ENCODE results near the gene PTPRK. TPM values are rescaled to one million over a fixed set of nuclear protein-coding genes. Genes with fewer than 3 reads are reported as not detected.

Gene PTPRK
- total RNA-seq, 1 experiment from 2014 or later: 34.2 TPM

- DNase-seq (ENCODE audit: low read depth, low spot score) (no peak), ATAC-seq (no peak)
- no peaks in the 10 kb centered on the region for H4K20me1 ChIP-seq (ENCODE audit: insufficient read depth)
- no peaks in the 10 kb centered on the region for H3K4me1 ChIP-seq (ENCODE audit: control insufficient read depth in 1 of 2, insufficient read depth in 2 of 2, low read length in 2 of 2)
- H3K27me3 ChIP-seq (ENCODE audit: insufficient read depth, low read length): no peaks in the 10 kb centered on the region
- BruUV-seq (replicated peaks): no TSS peak
- H3K36me3 ChIP-seq (ENCODE audit: control insufficient read depth in 1 of 2, insufficient read depth in 2 of 2, low read length in 2 of 2): no peaks in the 10 kb centered on the region
- H2AFZ ChIP-seq (ENCODE audit: low read depth, low read length, poor library complexity, severe bottlenecking): no peak overlapping the region
- intact Hi-C loops (cut with micrococcal nuclease): no loop called here
- no peaks in the 10 kb centered on the region for H3K79me2 ChIP-seq (ENCODE audit: insufficient read depth, low read length)
- H3K9me3 ChIP-seq (ENCODE audit: control insufficient read depth in 1 of 2, insufficient read depth in 1 of 2, low read depth in 1 of 2, low read length in 2 of 2): no peaks in the 10 kb centered on the region
- no peak for TF ChIP-seq TCF7L2 (IDR thresholded peaks at IDR 0.05; ENCODE audit: borderline replicate concordance, extremely low read depth, insufficient read depth, insufficient read length)
- no peak for TF ChIP-seq POLR2A (IDR thresholded peaks at IDR 0.05; ENCODE audit: borderline replicate concordance, extremely low read depth, insufficient read depth, insufficient read length)
- no peak for TF ChIP-seq SIN3A (IDR thresholded peaks at IDR 0.05; ENCODE audit: low read depth)
- no peak for TF ChIP-seq FOSL1 (IDR thresholded peaks at IDR 0.05; ENCODE audit: low read depth)
- TF ChIP-seq ELF1 (IDR thresholded peaks at IDR 0.05; ENCODE audit: borderline replicate concordance, low read depth): no peak
- no peak for TF ChIP-seq SRF (IDR thresholded peaks at IDR 0.05; ENCODE audit: low read depth)
- TF ChIP-seq REST (IDR thresholded peaks at IDR 0.05; ENCODE audit: low read depth): no peak
- no peak for TF ChIP-seq ATF3 (IDR thresholded peaks at IDR 0.05)
- no peak for TF ChIP-seq EZH2 (IDR thresholded peaks at IDR 0.05)
- no peak for TF ChIP-seq RAD21 (IDR thresholded peaks at IDR 0.05; ENCODE audit: low read depth)
- no peak for TF ChIP-seq CEBPB (IDR thresholded peaks at IDR 0.05; ENCODE audit: low read depth)
- no peak for TF ChIP-seq ZFX (IDR thresholded peaks at IDR 0.05)
- no peak for TF ChIP-seq CBX3 (IDR thresholded peaks at IDR 0.05; ENCODE audit: low read depth)
- POLR2A ChIA-PET: no interaction called here
- no peak overlapping the region for H3K9ac ChIP-seq (ENCODE audit: low read length)
- CTCF ChIA-PET: no interaction called here
- RAD21 ChIA-PET (ENCODE audit: low non-redundant PET in 1 of 2, low total read pairs in 2 of 2, uncharacterized antibody in 2 of 2, unreplicated experiment in 2 of 2): no interaction called here
- no peak overlapping the region for H3K27ac ChIP-seq (ENCODE audit: low read depth, low read length)
- H3K4me3 ChIP-seq (replicated peaks in 1 of 2; ENCODE audit: low read depth in 1 of 2, low read length in 2 of 2): no peak overlapping the region
- H3K9me2 ChIP-seq (ENCODE audit: insufficient read depth): no peaks in the 10 kb centered on the region
- no peak overlapping the region for H3K4me2 ChIP-seq (ENCODE audit: low read length)
Measured at GRCh38 chr6:128073389-128073788, 447.0 kb downstream of the PTPRK start.
